Measurements from ENCODE around the gene CSMD2.

DNA sequence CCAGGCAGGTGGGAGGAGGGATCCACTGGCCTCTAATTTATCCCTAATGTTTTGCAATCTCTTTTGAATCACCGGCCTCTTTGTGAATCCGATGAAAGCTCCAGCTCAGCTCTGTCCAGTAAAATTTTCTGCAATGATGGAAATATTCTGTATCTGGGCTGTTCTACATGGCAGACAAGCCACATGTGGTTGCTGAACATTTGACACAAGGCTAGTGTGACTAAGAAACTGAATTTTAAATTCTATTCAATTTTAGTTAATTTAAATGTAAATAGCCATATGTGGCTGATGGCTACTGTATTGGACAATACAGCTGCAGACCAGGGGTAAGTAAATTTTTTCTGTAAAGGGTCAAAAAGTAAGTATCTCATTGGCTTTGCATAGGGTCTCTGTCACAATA lies 135.1 kb downstream of the CSMD2 start:
- TF ChIP-seq, protein P1, sequence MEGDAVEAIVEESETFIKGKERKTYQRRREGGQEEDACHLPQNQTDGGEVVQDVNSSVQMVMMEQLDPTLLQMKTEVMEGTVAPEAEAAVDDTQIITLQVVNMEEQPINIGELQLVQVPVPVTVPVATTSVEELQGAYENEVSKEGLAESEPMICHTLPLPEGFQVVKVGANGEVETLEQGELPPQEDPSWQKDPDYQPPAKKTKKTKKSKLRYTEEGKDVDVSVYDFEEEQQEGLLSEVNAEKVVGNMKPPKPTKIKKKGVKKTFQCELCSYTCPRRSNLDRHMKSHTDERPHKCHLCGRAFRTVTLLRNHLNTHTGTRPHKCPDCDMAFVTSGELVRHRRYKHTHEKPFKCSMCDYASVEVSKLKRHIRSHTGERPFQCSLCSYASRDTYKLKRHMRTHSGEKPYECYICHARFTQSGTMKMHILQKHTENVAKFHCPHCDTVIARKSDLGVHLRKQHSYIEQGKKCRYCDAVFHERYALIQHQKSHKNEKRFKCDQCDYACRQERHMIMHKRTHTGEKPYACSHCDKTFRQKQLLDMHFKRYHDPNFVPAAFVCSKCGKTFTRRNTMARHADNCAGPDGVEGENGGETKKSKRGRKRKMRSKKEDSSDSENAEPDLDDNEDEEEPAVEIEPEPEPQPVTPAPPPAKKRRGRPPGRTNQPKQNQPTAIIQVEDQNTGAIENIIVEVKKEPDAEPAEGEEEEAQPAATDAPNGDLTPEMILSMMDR (IDR thresholded peaks at IDR 0.05), result no peak
- TF ChIP-seq POLR2A (IDR thresholded peaks at IDR 0.05), result no peak
